Inflammatory macrophage (primary cell): Measurements from ENCODE around the gene PSMD12.
A peak's percentile ranks its signal among the peaks of the same experiment; 100 is the strongest.

Experiments used
- DNase-seq, 2 donors: peaks; one replicate each; pipeline ENCODE4 v3.0.0-alpha.2; 2020 to 2022

PSMD12 gene

GRCh38 chr17:67386965-67387551 lies 20.7 kb upstream of the PSMD12 start:
- peak; percentile 76 to 80 for DNase-seq

DNA sequence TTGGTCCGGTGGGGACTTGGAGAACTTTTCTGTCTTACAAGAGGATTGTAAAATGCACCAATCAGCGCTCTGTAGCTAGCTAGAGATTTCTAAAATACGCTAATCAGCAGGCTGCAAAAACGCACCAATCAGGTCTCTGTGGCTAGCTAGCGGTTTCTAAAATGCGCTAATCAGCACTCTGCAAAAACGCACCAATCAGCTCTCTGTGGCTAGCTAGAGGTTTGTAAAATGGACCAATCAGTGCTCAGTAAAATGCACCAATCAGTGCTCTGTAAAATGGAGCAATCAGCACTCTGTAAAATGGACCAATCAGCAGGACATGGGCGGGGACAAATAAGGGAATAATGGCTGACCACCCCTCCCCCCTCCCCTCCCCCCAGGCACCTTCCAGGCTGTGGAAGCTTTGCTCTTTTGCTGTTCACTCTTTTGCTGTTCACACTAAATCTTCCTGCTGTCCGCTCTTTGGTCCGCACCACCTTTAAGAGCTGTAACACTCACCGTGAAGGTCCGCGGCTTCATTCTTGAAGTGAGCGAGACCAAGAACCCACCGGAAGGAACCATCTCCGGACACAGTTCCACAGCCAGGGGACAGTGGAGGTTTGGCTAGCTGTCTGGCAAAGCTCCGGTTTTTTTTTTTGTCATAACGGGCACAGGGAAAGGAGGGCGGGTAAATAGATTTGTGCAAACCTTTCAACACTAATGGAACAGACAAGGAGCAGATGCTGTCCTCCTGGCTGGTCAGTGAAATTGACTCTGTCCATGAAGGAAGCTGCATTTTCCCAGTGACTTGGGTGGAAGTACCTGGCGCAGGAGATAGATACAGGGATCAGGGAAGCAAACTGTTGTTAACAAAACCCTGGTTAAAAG lies 19.0 kb upstream of the PSMD12 start:
- no peak for DNase-seq

GRCh38 chr17:67381929-67382257 lies 15.5 kb upstream of the PSMD12 start:
- no peak for DNase-seq

- DNase-seq: no peak
These were observed 12.9 kb upstream of the PSMD12 start for GRCh38 chr17:67379251-67379630.

DNA sequence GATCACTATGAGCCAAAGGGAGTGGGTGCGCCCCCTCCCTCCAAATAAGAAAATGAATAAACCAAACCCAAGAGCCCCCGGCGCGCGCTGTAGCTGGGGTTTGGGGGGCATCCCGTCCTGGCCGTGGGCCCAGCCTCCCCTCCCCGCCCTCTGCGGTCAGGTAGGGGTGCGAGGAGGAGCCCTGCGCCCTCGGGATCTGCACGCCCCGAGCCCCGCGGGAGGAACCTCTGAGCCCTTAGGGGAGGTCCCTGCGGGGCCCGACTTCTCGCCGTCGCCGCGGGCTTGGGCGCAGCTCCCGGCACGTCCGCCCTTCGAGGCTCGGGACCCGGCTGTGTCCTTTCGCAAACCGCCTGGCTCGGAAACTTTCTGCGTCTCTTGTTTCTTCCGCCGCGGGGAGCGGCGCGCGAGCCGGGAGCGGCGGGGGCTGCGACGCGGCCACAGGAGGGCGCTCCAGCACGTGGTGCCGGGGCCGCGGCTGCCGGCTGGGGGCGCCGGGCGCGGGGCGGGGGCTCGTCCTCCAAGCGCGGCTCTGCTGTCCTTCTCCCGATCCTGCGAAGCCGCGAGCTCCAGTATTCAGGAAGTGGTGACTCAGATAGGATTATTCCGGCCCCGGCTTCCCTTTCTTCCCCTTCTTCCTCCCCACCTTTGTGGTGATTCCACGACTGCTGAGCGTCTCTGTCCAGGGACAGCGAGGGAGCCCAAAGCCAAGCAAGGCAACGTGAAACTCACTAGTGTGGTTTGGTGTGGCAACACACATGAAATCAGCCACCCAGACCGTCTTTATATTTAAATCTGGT lies 12.3 kb upstream of the PSMD12 start:
- peak; percentile 56 to 68 for DNase-seq

DNA sequence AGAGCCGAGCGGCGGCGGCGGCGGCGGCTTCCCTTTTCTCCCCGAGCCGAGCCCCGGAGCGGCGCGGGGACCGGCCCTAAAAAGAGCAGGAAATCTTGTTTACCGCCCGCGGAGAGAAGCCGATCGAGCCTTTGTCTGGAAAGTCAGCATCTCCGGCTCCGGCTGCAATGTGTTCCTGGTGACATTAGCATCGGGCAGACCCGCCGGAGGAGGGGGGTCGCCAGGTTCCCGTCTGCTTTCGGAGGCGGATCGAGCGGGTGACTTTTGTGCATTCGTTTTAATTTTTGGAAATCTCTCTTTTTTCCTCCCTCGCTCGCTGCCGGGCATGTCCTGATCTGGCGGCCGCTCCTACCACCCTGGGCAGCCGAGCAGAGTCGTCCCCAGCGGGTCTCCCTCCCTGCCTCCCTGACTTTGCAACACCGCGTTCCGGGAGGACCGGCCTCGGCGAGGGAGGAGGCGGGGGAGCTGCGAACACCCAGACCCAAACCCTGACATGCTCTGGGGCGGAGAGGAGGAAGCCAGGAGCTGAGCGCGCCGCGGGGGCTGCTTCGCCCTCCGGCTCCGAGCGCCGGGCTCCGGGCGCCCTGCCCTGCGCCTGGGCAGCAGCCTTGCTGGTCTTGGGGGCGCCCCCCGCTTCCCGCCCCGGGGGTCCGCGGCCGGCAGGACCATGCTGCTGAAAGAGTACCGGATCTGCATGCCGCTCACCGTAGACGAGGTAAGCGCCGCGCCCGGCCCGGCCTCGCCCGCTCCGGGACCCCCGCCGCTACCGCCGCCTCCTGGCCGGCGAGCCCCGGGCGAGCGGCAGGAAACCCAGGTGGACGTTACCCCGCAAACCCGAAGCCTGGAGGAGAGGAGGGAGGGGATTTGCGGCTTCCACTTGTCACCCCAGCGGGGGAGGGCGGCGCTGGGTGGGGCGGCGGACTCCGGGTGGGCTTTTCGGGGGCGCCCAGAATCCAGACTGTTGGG lies 11.4 kb upstream of the PSMD12 start:
- DNase-seq: peak; percentile 47 to 69

DNA sequence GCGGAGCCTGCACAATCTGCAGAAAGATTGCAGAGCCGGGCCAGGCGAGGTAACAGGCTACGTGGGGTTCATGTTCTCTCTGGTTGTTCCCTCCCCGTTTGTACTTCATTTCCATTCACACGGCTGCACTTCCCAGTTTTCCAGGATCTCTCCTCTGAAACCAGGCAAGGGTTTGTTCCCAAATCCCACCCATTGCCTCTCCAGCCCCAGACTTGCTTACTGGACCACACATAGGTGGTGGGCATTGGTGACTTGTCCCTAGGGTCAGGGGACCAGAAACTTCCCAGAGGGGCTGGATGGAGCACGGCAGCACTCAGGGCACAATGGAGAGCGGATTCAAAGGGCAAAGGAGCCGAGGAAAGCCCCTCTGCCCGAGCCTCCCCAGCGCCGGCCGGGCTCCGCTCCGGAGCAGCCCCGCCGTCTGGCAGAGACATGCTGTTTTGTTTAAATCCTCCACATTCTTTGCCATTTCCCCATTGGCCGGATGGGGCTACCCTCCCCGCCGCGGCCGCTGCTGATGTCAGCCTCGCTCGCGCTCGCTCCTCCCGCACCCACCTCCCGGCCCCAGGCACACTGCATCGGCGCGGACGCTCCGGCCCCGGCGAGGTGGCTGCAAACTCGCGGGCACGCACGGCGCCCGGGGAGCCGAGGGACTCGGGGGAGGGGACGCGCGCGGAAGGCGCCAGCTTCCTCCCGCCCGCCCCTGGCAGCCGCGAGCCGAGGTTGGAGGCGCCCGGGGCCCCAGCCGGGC lies 10.5 kb upstream of the PSMD12 start, which contains the start of gene PITPNC1:
TSS of gene PITPNC1 (plus strand) at position 545 of the 751 bp plus-strand sequence.
- peak; percentile 87 to 90 for DNase-seq

DNA sequence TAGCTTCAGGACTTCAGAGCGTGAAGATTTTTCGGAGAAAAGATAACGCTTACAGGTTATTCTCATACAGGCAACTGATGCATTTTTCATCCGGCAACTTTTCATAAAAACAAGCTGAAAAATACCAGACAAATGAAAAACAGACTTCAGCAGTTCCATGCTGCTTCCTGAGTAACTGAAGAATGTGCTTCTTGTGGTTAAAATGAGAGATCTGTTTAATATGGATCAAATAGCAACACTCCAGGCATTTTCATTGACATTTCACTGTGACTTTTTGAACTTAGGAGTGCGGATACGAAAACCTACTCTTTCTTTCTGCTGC lies 10.0 kb upstream of the PSMD12 start:
- no peak for DNase-seq

DNA sequence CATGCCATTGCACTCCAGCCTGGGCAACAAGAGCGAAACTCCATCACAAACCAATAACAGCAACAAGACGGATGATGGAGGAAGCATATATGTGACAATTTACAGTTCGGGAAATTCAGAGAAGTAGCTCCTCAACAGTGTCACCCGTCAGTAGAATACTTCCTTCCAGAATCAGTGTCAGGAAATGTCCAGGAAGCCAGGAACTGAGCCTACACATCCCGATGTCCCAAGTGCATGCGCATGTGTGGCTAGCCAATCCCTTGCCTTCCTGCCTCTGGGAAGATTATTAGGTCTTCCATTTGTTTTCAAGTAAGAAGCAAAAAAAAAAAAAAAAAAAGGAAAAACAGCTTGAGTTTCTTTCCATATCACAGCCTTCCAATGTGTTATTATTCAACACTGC lies 9.3 kb upstream of the PSMD12 start:
- no peak for DNase-seq

DNA sequence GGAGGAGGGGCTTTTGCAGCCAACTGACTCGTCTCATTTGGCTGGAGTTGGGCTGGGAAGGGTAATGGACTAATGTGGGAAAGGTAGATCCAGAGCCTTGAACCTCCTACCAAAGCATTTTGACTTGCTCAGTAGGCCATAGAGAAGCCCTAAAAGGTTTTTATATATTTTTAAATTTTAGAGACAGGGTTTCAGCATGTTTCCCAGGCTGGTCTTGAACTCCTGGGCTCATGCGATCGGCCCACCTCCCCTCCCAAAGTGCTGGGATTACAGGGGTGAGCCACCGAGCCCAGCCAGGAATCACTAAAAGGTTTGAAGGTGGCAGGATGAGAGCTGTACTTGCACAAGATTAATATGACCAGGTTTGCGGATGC lies 8.7 kb upstream of the PSMD12 start:
- DNase-seq: no peak

GRCh38 chr17:67374329-67375053 lies 8.1 kb upstream of the PSMD12 start:
- peak; percentile 78 to 87 for DNase-seq

- DNase-seq: no peak
These were observed 6.4 kb upstream of the PSMD12 start for GRCh38 chr17:67372751-67373150.

GRCh38 chr17:67369676-67370075 lies 3.3 kb upstream of the PSMD12 start:
- DNase-seq: no peak

- peak; percentile 61 to 66 for DNase-seq
These were observed 612 bp downstream of the PSMD12 start for GRCh38 chr17:67365738-67366192.

DNA sequence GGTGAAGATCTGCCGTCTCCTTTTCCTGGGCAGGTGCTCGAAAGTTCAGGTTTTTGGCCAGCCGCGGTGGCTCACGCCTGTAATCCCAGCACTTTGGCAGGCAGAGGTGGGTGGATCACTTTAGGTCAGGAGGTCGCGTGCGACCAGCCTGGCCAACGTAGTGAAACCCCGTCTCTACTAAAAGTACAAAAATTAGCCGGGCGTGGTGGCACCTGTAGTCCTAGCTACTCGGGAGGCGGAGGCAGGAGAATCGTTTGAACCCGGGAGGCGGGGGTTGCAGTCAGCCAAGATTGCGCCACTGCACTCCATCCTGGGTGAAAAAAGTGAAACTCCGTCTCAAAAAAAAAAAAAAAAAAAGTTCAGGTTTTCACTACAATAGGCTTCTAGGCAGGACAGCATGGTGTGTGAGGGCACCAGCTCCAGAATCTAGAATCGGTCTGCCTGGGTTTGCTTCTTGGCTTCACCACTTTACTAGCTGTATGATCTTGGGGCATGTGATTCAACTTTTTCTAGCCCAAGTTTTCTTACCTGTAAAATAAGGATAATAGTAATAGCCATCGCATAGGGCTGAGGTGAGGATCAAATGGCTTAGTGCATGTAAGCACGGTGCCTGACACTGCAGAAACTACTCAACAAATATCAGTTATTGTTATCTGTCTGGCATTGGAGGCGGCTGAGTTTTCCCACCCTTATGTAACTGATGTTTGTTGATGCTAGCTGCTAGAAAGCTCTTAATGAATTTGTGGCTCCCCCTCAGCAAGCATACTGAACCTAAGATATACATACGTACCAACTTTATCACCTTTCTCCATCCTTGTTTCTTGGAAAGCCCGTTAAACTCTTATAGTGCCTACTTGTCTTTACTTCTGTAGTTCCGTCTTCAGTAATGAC lies 1.3 kb downstream of the PSMD12 start:
- no peak for DNase-seq

DNA sequence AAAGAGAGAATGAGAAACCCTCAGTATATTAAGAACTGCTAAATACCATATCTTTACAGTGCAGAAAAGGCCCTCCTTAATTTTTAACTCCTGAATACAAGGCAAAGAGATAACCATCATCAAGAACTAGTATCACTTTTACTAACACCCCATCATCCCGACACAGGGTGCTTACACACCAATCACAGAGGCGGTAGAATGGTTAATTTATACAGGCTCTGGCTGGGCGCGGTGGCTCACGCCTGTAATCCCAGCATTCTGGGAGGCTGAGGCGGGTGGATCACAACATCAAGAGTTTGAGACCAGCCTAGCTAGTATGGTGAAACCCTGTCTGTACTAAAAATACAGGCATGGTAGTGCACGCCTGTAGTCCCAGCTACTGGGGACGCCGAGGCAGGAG lies 4.2 kb downstream of the PSMD12 start:
- no peak for DNase-seq

DNA sequence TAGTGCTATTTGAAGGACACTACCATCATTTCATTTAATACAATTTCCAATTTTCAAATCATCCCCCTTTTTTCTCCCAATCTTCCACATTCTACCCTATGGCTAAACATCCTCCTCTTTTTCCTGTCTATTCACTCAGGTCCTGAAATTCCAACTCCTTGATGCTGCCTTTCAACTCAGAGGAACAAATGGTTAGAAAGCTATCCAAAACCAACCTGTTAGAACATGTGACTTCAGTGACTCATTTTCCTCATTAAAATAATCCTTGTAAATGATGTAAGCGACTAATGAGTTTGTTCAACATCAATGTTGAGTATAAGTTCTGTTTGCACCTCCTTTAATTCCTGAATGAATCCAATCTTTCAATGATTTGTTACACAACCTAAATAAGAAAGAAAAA lies 5.5 kb downstream of the PSMD12 start:
- DNase-seq: no peak

DNA sequence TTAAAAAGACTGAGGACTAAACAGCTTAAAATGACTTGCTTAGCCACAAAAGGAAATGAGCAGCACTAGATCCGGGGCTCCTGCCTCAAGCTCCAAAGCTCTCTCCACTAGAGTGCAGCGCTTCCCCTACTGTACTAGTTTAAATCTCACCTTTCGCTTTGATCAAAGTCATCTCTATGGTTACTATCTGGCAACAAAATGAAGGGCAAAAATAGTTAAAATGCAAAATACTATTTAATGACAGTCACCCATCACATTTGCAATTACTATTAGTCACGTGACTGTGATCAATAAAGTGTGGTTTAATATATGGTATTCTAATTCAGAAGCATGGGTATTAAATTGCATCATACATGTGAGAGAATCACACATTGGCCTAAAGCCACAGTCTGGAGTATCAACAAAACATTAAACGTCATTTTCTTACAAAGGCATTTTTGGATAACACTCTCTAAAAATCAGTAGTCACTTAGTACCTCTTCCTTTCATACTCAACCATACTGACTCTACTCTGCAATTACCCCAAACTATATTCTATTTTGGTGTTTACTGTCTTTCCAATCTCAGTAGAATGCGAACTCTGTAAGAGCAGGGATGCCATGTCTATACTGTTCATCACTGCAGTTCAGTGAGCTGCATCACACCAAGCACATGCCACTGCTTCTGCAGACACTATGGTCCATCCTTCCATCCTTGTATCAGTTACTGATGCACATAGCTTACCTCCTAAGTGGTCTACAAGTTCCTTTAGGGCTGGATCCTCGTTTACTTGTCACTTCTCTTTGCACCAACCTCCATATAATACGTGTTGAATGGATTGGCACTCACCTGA lies 6.2 kb downstream of the PSMD12 start:
- DNase-seq: peak; percentile 9 to 29

DNA sequence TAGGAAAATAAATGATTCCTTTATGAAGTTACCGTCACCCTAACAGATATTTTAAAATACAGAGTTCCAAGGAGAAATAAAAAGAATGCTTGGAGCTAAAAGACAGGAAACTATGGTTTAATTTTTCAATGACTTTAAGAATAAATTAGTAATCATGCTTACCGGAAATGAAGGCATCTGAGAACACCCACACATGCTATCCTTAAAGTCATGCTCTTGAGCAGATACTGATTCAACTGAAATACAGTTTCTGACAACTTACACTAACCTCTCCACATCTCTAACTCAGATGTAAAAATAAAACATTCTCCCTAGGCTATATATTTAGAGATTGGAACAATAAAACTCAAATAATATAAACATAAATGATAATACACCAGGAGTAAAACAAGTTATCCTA lies 7.8 kb downstream of the PSMD12 start:
- DNase-seq: peak; percentile 10 to 11
